Upper lobe of left lung (tissue), 6 donors: ENCODE measurements around the gene KIAA1549. TPM values are rescaled to one million over a fixed set of nuclear protein-coding genes. Genes with fewer than 3 reads are reported as not detected.

Experiments
- ATAC-seq, 2 donors: fragments of 200-7000 bp; cut with Tn5 transposase; one replicate each; pipeline ENCODE4 v1.9.1; 2022; ENCODE audit warnings: mild to moderate bottlenecking in 2 of 2, moderate library complexity in 2 of 2; ENCODE audit not compliant: low FRiP score in 2 of 2
- DNase-seq, 2 donors: peaks; one replicate each; pipeline ENCODE4 v3.0.0-alpha.2; 2019 to 2020
- H3K27ac ChIP-seq, 4 donors: fragments of 200-600 bp; sonication (generic); one replicate each; pipeline ENCODE4 v1.5.1; 2016 to 2019
- H3K27me3 ChIP-seq, 4 donors: fragments of 200-600 bp; sonication (generic); one replicate each; pipeline ENCODE4 v1.5.1; 2017 to 2019
- H3K36me3 ChIP-seq, 4 donors: fragments of 200-600 bp; sonication (generic); one replicate each; pipeline ENCODE4 v1.5.1; 2016 to 2019
- H3K4me1 ChIP-seq, 4 donors: fragments of 200-600 bp; sonication (generic); one replicate each; pipeline ENCODE4 v1.5.1; 2018 to 2019
- H3K4me3 ChIP-seq, 4 donors: fragments of 200-600 bp; sonication (generic); one replicate each; pipeline ENCODE4 v1.5.1; 2017 to 2019; ENCODE audit warnings: mild to moderate bottlenecking in 2 of 4, moderate library complexity in 1 of 4
- H3K9me3 ChIP-seq, 4 donors: fragments of 200-600 bp; sonication (generic); one replicate each; pipeline ENCODE4 v1.5.1; 2018 to 2019
- EP300 ChIP-seq, 4 donors: sonication (generic); formaldehyde crosslinking; IDR thresholded peaks; one replicate each; pipeline ENCODE4 v1.5.1; 2017; ENCODE audit warnings: antibody characterized with exemption in 4 of 4, control low read depth in 2 of 4
- POLR2A ChIP-seq, 4 donors: fragments of 450-650 bp; IDR thresholded peaks; one replicate each; pipeline ENCODE4 v1.5.1; 2016 to 2017; ENCODE audit warnings: antibody characterized with exemption in 4 of 4, mild to moderate bottlenecking in 2 of 4
- POLR2AphosphoS5 ChIP-seq, 2 donors: sonication (generic); formaldehyde crosslinking; IDR thresholded peaks; one replicate each; pipeline ENCODE4 v1.5.1; 2017; ENCODE audit warnings: antibody characterized with exemption in 2 of 2
- WGBS, 2 donors: methylation state at CpG; one replicate each; pipeline ENCODE4 v1.1.5; 2017 to 2018; 5-methylcytosine and 5-hydroxymethylcytosine counted together
- total RNA-seq, 6 donors: library from RNA; depleted of rRNA in 4 of 6; stranded (reverse); fragments of >200 nt in 4 of 6; gene quantifications; one replicate each; pipeline versions ENCODE4 v1.1.0 to v1.2.1, GENCODE V29; 2016 to 2021
- TF ChIP-seq, protein P1 (sequence below), 6 experiments: fragments of 450-650 bp in 4 of 6; fragments of 200-600 bp in 2 of 6; sonication (generic) in 2 of 6; IDR thresholded peaks; one replicate each; pipeline ENCODE4 v1.5.1; 2016 to 2019; ENCODE audit warnings: antibody characterized with exemption in 6 of 6
- donor health status: DM: no; HTN: no; CAD: no; lungs with moderate emphysema.
- donor health status: DM: no; HTN: yes; CAD: no; lungs with severe emphysema.

KIAA1549 gene
- total RNA-seq, 6 donors from 2014 or later = 4.1 to 10.2 (median 5.3) TPM

DNA sequence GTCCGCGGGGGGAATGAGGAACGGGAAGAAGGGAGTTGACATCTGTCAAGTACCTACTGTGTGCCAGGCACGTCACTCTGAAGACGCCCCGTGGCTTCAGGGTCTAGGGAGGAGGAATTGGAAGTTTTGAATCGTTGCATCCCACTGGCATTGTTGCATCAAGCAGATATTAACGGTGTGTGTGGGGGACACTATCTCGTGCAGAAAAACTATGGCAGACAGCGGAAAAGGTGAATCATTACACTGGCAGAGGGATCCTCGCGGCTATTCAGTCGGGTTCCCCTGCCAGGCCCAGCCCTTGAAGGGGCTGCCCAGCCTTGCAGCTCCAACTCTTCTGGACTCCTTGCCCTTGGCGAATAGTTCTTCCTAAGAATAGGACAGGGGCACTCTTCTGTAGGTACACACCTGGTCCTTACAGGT is 1.0 kb upstream of the KIAA1549 start:
- peaks cover 6 to 25% (median 11%) of the 10 kb centered on the region in 4 donors for H3K4me1 ChIP-seq
- H3K4me3 ChIP-seq = peak overlapping the region in 3 of 4 donors; percentile 58 to 74 (median 67)
- H3K27me3 ChIP-seq = peaks cover 0 to 5% (median 0%) of the 10 kb centered on the region in 4 donors
- no peak overlapping the region for H3K27ac ChIP-seq
- H3K36me3 ChIP-seq = no peaks in the 10 kb centered on the region
- TF ChIP-seq EP300 (IDR thresholded peaks at IDR 0.05) = no peak
- TF ChIP-seq POLR2AphosphoS5 (IDR thresholded peaks at IDR 0.05) = no peak
- no peak for TF ChIP-seq POLR2A (IDR thresholded peaks at IDR 0.05)
- TF ChIP-seq, protein P1, sequence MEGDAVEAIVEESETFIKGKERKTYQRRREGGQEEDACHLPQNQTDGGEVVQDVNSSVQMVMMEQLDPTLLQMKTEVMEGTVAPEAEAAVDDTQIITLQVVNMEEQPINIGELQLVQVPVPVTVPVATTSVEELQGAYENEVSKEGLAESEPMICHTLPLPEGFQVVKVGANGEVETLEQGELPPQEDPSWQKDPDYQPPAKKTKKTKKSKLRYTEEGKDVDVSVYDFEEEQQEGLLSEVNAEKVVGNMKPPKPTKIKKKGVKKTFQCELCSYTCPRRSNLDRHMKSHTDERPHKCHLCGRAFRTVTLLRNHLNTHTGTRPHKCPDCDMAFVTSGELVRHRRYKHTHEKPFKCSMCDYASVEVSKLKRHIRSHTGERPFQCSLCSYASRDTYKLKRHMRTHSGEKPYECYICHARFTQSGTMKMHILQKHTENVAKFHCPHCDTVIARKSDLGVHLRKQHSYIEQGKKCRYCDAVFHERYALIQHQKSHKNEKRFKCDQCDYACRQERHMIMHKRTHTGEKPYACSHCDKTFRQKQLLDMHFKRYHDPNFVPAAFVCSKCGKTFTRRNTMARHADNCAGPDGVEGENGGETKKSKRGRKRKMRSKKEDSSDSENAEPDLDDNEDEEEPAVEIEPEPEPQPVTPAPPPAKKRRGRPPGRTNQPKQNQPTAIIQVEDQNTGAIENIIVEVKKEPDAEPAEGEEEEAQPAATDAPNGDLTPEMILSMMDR (IDR thresholded peaks at IDR 0.05) = no peak
- peaks cover 0 to 2% (median 0%) of the 10 kb centered on the region in 4 donors for H3K9me3 ChIP-seq
- 39 to 50% methylated on average over 14 of the region's 14 CpGs for WGBS, 2 donors
- ATAC-seq = no peak
- DNase-seq = no peak

DNA sequence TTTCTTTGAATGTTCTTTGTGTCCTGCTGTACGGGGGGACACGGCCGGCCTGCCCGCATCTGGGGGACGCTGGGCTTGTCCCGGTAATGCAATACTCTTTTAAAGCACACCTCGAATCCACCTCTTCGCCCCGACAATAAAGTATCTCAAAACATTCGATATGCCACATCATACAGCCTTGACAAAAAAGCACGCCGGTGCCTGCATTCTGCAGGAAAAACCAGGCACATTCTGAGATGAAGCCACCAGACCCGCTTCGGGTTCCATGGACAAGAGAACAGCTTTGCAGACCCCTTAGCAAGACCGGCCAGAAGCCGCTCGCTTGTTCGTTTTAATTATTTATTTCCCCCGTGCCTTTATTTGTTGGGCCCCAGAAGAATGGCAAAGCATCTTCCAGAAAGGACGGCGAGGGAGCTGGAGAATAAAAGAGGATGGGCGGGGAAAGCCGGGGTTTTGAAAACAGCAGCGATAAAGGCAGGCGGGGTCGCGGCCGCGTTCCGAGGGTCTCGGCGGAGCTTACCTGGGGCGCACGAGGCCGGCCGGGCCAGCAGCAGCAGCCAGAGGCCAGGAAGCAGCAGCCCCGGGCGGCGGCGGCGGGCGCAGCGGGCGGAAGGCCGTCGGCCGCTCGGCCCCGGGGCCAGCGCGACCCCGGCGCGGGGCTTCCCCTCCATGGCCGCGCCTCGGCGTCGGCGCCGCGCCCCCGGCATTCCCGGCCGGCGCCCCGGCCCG is 462 bp downstream of the KIAA1549 start:
- DNase-seq (no peak), ATAC-seq (peak in 1 of 2 donors; percentile 4)
- Histone ChIP-seq H3K27me3 (peaks cover 0 to 5% (median 0%) of the 10 kb centered on the region in 4 donors), H3K9me3 (no peaks in the 10 kb centered on the region), H3K27ac (peak overlapping the region in 2 of 4 donors; percentile 34 to 50), H3K4me1 (peaks cover 6 to 25% (median 11%) of the 10 kb centered on the region in 4 donors), H3K4me3 (peak overlapping the region; percentile 51 to 74 (median 62)), H3K36me3 (no peaks in the 10 kb centered on the region)
- 1% methylated on average over 36 to 37 of the region's 68 CpGs for WGBS, 2 donors
- TF ChIP-seq EP300 (IDR thresholded peaks at IDR 0.05) = no peak
- no peak for TF ChIP-seq POLR2A (IDR thresholded peaks at IDR 0.05)

- DNase-seq = no peak
- Histone ChIP-seq H3K4me3 (peak overlapping the region in 3 of 4 donors; percentile 58 to 74 (median 67)), H3K27me3 (peaks cover 0 to 5% (median 0%) of the 10 kb centered on the region in 4 donors), H3K4me1 (peaks cover 6 to 25% (median 11%) of the 10 kb centered on the region in 4 donors), H3K27ac (peak overlapping the region in 1 of 4 donors; percentile 50), H3K9me3 (no peaks in the 10 kb centered on the region), H3K36me3 (no peaks in the 10 kb centered on the region)
- TF ChIP-seq EP300 (IDR thresholded peaks at IDR 0.05) (no peak), POLR2A (IDR thresholded peaks at IDR 0.05) (no peak), POLR2AphosphoS5 (IDR thresholded peaks at IDR 0.05) (no peak)
- TF ChIP-seq, protein P1 (IDR thresholded peaks at IDR 0.05) = no peak
- ATAC-seq = peak in 1 of 2 donors; percentile 6
- WGBS, 2 donors = 30 to 42% methylated on average over 9 of the region's 9 CpGs
Observed at GRCh38 chr7:138979988-138980562, 1.1 kb downstream of the KIAA1549 start.

GRCh38 chr7:138979226-138979979 is 1.8 kb downstream of the KIAA1549 start:
- H3K4me1 ChIP-seq = peaks cover 6 to 25% (median 11%) of the 10 kb centered on the region in 4 donors
- no peaks in the 10 kb centered on the region for H3K9me3 ChIP-seq
- peak overlapping the region in 3 of 4 donors; percentile 58 to 74 (median 67) for H3K4me3 ChIP-seq
- no peak for ATAC-seq
- H3K36me3 ChIP-seq = no peaks in the 10 kb centered on the region
- peaks cover 0 to 5% (median 0%) of the 10 kb centered on the region in 4 donors for H3K27me3 ChIP-seq
- no peak for DNase-seq
- TF ChIP-seq, protein P1 (IDR thresholded peaks at IDR 0.05) = peak in 1 of 6 experiments; percentile 27
- TF ChIP-seq POLR2AphosphoS5 (IDR thresholded peaks at IDR 0.05) = no peak
- WGBS, 2 donors = 90 to 94% methylated on average over 6 of the region's 6 CpGs
- H3K27ac ChIP-seq = no peak overlapping the region
